ENCODE measurements around the gene CHRNB1.
A peak's percentile ranks its signal among the peaks of the same experiment; 100 is the strongest.
"Not testable (repeated sequence)": the region's sequence is repeated elsewhere in the genome, so short reads cannot be mapped to it uniquely, and the experiment has no call there.

The CHRNB1 gene

DNA sequence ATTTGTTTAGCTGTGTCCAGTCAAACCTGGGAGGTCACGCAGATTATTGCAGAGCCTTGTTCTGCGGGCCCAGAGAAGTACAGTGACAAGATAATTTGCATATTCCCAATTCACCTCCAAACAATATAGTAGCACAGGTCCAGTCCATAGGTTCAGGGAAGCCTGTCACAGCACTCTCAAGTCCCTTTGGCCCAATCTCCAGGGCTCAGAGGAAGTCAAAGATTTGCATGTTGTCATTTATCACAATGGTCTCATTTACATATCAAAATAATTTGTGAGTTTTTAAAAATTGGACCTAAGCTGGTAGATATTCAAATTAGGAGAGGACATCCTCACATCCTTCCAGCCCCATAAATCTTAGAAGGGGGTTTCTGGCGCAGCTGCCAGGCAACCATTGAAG lies 22.6 kb downstream of the CHRNB1 start:
- no peak for DNase-seq (ENCODE audit: low spot score)

DNA sequence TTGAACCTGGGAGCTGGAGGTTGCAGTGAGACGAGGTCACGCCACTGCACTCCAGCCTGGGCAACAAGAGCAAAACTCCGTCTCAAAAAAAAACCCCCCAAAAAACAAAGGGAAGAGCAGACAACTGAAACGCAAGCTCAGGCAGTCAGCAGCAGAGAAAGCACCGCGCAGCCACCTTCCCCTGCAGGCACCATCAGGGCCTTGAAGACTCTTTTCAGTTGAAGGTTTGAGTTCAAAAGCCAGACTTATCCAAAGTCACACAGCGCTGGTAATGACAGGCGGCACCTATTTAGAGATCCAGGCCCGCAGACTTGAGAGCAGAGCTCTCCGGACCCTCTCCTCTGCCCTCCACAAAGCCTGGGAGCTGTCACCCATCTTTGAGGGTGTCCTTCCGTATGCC lies 23.4 kb downstream of the CHRNB1 start:
- no peak for DNase-seq (ENCODE audit: low spot score)

DNA sequence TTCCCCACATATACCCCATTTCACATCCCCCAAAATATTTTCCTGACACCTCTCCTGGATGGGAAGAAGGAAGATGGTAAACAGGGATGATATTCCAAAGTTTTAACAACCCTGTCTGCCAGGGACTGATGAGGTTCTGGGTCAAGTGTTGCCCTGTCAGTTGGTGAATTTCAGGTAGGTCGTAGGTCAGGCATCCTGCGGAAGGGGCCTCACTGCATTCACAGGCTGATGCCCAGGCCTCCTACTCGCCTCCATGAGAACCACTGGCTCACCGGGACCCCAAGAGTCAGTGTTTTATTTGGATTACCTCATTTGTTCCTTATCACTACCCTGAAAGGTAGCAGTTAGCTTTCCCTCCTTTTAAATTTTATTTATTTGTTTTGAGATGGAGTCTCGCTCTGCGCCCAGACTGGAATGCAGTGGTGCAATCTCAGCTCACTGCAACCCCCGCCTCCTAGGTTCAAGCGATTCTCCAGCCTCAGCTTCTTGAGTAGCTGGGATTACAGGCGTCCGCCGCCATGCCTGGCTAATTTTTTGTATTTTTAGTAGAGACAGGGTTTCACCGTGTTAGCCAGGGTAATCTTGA lies 24.0 kb downstream of the CHRNB1 start:
- DNase-seq (ENCODE audit: low spot score), result no peak

DNA sequence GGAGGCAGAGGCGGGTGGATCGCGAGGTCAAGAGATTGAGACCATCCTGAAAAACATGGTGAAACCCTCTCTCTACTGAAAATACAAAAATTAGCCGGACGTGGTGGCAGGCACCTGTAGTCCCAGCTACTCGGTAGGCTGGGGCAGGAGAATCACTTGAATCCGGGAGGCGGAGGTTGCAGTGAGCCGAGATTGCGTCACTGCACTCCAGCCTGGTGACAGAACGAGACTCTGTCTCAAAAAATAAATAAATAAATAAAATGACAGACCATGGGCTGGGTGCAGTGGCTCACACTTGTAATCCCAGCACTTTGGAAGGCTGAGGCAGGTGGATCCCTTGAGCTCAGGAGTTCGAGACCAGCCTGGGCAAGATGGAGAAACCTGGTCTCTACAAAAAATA lies 25.0 kb downstream of the CHRNB1 start:
- not testable (repeated sequence) for DNase-seq (ENCODE audit: low spot score)

DNA sequence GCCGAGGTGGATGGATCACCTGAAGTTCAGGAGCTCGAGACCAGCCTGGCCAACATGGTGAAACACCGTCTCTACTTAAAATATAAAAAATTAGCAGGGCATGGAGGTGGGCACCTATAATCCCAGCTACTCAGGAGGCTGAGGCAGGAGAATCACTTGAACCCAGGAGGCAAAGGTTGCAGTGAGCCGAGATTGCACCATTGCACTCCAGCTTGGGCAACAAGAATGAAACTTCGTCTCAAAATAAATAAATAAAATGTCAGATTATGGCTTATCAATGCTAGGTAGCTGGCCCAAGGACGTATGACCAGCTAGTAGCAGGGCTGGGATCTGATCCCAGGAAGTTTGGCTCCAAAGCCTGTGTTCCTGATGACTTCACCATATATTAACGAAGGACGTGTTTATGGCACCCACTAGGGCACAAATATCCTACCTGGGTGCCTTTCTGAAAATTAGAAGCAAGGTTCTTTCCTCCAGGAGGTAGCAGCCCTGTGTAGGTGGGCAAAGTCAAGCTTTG lies 25.7 kb downstream of the CHRNB1 start:
- not testable (repeated sequence) for DNase-seq (ENCODE audit: low spot score)

DNA sequence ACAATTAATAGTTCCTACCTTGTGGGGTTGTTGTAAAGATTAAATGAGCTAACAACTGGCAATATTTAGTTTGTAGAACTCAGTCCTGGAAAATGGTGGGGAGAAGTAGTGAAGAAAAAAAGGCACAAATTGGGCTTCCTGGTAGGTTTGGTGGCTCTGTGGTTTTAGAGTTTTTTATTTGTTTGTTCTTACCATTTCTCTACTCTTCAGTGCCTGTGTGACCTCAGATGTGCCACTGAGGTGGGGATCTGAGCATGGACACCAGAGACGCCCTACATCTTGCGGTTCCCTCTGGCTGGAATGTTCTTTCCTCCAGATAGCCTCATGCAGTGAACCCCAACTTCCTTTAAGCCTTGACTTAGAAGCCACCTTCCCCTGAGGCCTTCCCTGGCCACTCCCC lies 26.9 kb downstream of the CHRNB1 start:
- DNase-seq (ENCODE audit: low spot score), result no peak

DNA sequence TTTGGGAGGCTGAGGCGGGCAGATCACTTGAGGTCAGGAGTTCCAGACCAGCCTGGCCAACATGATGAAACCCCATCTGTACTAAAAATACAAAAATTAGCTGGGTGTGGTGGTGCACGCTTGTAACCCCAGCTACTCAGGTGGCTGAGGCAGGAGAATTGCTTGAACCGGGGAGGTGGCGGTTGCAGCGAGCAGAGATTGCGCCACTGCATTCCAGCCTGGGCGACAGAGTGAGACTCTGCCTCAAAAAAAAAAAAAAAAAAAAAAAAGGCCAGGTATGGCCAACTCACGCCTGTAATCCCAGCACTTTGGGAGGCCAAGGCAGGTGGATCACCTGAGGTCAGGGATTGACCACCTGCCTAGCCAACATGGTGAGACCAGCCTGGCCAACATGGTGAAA lies 29.9 kb downstream of the CHRNB1 start:
- DNase-seq (ENCODE audit: low spot score), result not testable (repeated sequence)

DNA sequence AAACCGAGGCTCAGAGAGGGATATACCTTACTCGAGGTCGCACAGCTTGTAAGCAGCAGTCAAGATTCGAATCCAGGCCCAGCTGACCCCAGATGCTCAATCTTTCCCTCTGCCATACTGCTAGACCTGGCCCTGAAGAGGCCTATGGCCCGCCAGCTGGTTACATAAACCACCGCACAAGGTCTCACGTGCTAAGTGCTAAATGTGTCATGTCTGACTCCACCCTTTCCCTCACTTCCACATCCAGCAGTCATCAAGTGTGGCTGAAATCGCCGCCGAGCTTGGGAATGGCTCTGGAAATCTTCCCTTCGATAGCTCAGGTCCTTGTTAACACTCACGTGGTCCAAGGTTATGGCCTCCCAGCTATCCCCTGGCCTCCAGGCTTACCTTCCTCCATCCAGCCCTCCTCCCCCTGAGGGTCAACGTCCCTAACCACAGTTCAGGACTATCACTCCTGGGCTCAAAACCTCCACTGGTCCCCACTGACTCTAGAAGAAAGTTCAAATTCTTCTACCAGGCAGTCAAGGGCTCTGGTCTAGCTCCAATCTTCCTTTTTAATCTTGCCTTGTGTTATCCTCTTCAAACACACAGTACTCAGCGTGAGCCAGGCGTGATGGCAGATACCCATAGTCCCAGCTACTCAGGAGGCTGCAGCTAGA lies 31.0 kb downstream of the CHRNB1 start:
- DNase-seq (ENCODE audit: low spot score), result no peak

DNA sequence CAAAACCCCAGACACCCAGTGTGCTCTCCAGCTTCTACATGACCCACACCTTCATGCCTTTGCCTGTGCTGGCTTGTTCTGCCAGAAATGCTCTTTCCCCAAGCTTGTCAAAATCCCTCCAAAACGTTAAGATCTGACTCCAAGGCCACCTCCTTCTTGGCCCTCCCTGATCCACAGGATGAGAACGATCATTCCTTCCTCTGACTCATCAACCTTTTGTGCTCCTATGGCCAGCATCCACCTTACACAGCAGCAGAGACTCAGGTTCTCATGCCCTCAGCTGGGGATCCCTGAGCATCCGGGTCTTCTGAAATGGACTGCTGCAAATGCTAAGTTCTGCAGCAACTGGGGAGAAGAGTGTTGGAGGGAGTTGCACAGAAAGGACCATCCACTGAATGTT lies 31.6 kb downstream of the CHRNB1 start:
- no peak for DNase-seq (ENCODE audit: low spot score)

DNA sequence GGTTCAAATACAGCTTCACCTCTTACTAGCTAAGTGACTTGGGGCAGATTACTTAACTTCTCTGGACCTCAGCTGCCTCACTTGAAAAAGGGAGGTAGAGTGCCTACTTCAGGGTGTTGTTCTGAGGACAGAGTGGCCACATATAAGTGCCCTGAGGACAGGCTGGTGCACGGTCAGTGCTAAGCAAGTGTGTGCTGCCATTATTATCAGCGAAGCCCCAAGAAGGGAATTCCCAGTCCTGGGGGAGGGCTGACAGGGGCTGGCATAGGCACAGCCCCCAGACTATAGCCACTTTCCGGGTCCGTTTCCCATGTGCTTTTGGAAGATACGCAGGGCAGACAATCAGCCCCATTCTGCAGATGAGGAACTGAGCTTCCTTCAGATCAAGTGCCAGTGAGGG lies 32.1 kb downstream of the CHRNB1 start:
- DNase-seq (ENCODE audit: low spot score), result no peak

DNA sequence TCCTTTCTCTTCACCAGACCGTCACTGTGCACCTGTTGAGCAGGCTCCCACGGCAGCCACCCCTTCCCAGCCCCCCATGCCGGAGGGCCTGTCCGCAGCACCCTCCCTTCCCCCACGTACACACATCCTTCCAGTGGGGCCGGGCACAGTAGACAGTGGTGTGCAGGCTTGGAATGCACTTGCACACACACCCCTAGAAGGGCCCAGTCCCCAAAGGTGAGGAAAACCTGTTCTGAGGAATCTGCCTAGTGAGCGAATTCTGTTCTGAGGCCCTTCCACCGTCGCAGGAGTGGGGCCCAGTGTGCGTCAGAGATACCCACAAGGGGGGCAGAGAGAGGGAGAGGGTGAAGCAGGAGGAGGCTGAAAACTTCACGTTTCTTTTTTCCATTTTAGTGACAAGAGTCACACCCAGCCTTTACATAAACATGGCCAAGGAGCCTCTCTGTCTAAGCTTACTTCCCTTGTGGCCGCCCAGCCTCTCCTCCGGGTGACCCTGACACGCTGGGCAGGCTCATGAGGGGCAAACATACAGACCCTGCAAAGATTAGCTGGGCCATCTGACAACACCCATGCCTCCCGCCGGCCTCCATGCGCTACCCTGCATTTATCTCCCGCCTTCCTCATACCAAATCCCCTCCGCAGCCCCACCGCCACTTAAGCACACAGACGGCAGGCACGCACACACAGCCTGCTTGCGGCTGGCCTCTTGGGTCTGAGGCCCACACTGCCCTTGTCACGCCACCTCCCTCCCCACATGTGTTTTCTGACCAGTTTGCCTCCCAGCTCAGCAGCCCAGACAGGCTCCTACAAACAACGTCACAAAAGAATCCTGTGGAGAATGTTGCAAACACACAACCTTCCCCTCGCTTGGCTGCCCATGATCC lies 32.8 kb downstream of the CHRNB1 start:
- DNase-seq (ENCODE audit: low spot score), result no peak

DNA sequence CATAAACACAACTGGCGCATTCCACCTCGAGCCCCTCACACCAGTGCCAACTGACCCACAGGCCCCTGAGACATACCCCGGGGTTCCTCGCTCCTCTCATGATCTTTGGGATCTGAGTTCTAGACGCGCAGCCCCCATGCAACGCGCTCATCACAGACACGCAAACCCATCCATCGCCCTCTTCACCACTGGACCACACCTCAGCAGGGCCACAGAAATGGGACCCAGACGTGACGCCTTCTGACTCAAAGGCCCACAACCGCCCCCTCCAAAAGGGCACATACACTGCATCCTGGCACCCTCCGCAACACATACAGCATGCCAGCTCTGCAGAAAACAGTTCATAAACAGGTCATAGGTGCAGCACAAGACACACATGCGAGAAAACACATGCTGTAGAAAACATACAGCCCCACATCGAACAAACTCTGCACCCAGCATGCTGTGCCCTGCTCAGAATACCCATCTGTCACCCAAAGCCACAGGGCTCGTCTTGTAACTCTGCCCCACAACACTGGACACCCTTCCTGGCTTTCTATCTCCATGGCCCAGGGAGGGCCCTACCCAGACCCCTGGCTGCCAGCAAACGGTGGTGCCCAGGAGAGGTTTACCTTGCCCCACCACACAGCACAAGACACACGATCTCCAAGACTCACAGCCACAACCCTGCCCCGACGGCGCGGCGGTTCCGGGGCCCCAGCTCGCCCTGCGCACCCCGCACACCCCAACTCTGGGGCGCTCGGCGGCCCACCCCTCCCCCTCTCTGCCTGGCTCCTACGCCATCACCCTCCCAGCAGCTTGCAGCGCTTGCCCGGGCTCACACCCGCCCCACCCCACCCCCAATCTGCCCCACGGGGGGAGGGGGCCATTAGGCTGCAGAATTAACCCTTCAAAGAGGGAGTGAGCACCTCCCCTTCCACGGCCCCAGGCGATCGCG lies 33.7 kb downstream of the CHRNB1 start:
- DNase-seq (ENCODE audit: low spot score), result no peak

DNA sequence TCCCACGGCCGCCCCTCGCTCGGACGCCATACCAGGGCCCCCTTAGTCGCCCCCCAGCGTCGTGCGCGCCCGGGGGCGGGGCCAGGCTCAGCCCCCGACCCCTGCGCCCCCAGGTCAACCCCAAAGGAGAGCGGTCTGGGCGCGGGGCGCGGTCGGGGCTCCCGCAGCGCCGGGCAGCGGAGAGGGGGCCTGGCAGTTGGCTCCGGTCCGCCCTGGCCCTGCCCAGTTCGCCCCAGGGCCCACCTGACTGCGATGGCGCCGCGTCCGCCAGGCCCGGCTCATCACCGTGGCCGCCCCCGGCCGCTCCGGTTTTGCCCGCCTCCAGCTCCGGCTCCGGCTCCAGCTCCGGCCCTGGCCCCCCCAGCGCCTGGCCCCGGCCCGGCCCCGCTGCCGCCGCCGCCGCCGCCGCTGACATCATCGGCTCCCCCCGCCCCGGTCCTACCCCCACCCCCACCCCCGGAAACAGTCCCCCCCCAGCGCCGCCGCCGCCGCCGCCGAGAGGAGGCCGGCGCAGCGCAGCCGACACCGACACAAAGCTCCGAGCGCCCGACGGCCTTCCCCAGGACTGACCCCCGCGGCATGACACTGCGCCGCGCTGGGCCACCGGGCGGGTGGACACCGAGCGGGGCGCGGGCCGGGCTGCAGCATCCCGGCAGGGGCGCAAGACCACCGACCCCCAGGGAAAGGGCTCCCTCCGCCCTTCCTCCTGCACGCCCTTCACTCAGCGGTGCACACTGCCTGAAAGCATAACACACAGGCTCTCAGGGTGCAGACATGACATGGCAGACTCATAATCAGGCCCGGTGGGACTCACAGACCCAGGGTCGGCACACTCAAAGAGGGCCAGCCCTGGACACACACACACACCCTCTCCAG lies 34.6 kb downstream of the CHRNB1 start, which contains the start of gene ZBTB4:
Gene ZBTB4 (minus strand): TSS at position 419 of the 876 bp plus-strand sequence. CDS start 12,830 bp downstream, outside the sequence.
- DNase-seq (ENCODE audit: low spot score), result no peak

DNA sequence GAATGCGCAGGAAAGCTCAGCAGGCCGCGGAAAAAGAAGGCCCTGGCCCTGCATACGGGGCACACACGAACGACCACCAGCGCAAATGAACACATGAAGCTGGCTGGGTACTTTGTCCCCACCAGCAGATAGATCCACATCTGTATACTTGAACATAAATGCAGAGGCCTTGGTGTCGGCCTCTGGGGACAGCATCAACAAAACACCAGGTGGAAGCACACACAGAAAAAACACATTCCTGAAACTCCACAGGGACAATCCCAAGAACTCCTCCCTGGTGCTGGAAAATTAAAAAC lies 35.2 kb downstream of the CHRNB1 start:
- no peak for DNase-seq (ENCODE audit: low spot score)

DNA sequence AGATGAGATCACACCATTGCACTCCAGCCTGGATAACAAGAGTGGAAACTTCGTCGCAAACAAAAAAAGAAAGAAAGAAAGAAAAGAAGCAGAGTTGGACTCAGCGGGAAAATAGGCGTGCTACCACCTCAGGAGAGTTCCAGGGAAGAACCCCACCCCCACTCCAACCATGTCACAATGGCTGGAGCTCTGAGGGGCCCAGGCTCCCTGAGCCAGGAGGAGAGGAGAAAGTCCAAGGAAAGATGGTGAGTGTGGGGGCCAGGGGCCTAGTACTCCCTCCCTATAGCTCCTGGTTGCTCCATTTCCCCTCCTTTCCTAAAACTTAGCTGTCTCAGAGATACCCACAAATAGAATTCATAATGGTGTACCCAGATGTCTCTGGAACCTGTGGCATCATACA lies 36.4 kb downstream of the CHRNB1 start, which contains the start of gene SLC35G6:
Gene SLC35G6 (plus strand): TSS at position 172 of the 400 bp plus-strand sequence. CDS start 71 bp downstream, at position 243.
- DNase-seq (ENCODE audit: low spot score), result not testable (repeated sequence)

DNA sequence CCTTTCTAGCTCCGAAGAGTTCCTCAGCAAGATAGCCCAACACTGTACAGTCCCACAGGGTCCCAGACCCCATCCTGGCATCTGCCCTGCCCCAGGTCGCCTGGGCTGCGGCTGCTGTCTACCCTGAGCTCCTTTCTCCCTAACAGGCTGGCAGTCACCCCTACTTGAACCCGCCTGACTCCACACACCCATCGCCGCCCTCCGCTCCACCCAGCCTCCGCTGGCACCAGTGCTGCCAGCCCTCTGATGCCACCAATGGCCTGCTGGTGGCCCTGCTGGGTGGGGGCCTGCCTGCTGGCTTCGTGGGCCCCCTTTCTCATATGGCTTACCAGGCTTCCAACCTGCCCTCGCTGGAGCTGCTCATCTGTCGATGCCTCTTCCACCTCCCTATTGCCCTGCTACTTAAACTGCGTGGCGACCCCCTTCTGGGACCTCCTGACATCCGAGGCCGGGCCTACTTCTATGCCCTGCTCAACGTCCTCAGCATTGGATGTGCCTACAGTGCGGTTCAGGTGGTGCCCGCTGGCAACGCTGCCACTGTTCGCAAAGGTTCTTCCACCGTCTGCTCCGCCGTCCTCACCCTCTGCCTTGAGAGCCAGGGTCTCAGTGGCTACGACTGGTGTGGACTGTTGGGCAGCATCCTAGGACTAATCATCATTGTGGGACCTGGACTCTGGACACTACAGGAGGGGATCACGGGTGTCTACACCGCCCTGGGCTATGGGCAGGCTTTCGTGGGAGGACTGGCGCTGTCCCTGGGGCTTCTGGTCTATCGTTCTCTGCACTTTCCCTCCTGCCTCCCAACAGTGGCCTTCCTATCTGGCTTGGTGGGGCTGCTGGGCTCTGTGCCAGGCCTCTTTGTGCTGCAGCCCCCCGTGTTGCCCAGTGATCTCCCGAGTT lies 37.2 kb downstream of the CHRNB1 start:
- not testable (repeated sequence) for DNase-seq (ENCODE audit: low spot score)

DNA sequence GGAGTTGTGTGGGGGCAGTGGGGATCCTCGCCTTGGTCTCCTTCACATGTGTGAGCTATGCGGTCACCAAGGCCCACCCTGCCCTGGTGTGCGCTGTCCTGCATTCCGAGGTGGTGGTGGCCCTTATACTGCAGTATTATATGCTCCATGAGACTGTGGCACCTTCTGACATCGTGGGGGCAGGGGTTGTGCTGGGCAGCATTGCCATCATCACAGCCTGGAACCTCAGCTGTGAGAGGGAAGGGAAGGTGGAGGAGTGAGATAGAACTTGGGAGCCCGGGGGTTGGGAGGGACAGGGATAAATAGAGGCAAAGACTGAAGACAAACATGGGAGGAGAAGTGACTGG lies 37.9 kb downstream of the CHRNB1 start:
- not testable (repeated sequence) for DNase-seq (ENCODE audit: low spot score)

DNA sequence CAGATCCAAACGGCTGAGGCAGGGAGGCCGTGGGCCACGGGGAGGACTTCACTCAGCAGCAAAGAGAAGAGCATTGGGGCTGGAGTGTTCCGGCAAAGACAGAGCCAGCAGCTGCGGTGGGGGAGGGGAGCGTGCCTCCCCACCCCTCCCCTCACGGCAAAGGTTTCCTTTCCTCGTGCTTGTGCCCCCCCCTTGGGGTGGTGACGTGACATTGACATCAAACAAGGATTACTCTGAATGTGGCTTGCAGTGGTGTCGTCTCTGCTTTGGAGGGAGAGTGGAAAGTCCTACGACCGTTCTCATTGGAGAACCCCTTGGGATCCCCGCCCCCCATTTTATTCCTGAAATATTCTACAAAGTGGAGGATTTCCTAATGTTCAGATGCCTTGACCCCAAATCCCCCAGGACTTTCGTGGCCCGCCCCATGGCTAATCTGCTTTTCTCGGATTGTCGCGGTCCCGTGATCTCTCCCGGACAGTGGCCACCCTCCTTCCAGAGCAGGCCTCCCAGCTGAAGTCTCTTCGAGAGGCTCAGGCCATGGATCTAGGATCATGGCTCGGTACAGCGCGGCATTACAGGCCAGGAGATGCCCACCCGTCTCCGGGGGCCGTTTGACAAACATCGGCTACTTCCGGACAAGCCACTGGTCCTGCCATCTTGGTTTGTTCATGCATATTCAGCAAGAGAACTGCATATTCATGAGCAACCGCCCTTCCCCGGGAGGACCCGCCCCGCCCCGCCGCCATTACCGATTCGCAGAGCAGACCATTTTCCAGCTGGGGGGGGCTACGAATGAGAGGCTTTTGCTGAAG lies 38.6 kb downstream of the CHRNB1 start:
- peak; percentile 87 for DNase-seq (ENCODE audit: low spot score)

Data from kidney capillary endothelial cell (primary cell).